Loucy (cell line): ENCODE results near the gene ARHGAP42.
"Not testable (repeated sequence)": the region's sequence is repeated elsewhere in the genome, so short reads cannot be mapped to it uniquely, and the experiment has no call there.

Experiments used
- H2AFZ ChIP-seq: fragments of 200-600 bp; sonication (generic); 2 replicates; pipeline ENCODE4 v1.6.0; 2016; ENCODE audit warnings: antibody characterized with exemption, mild to moderate bottlenecking, low read length, moderate library complexity
- H3F3A ChIP-seq: fragments of 200-600 bp; 2 replicates; pipeline ENCODE4 v1.6.0; 2016; ENCODE audit warnings: antibody characterized with exemption, low read depth, mild to moderate bottlenecking
- H3K27me3 ChIP-seq: fragments of 200-600 bp; sonication (generic); 2 replicates; pipeline ENCODE4 v1.6.1; 2014; ENCODE audit warnings: low read length, mild to moderate bottlenecking; ENCODE audit not compliant: insufficient read depth, poor library complexity, severe bottlenecking
- H3K36me3 ChIP-seq: fragments of 200-600 bp; sonication (generic); 2 replicates; pipeline ENCODE4 v1.6.1; 2016; ENCODE audit warnings: low read length; ENCODE audit not compliant: insufficient read depth
- H3K4me1 ChIP-seq: fragments of 200-600 bp; sonication (generic); 2 replicates; pipeline ENCODE4 v1.5.1; 2014; ENCODE audit warnings: low read length, mild to moderate bottlenecking; ENCODE audit not compliant: insufficient read depth, poor library complexity, severe bottlenecking
- H3K4me2 ChIP-seq: fragments of 200-600 bp; sonication (generic); 2 replicates; pipeline ENCODE4 v1.6.0; 2014; ENCODE audit warnings: antibody characterized with exemption, low read length, low read depth, mild to moderate bottlenecking; ENCODE audit not compliant: poor library complexity, severe bottlenecking
- H3K4me3 ChIP-seq: fragments of 200-600 bp; sonication (generic); 2 replicates; pipeline ENCODE4 v1.5.1; 2014; ENCODE audit warnings: low read length, mild to moderate bottlenecking, mixed read lengths; ENCODE audit not compliant: poor library complexity, severe bottlenecking
- H3K79me2 ChIP-seq: fragments of 200-600 bp; sonication (generic); 2 replicates; pipeline ENCODE4 v1.6.1; 2014; ENCODE audit warnings: low read length; ENCODE audit not compliant: insufficient read depth
- H3K9ac ChIP-seq: fragments of 200-600 bp; sonication (generic); 2 replicates; pipeline ENCODE4 v1.6.0; 2014; ENCODE audit warnings: mild to moderate bottlenecking, low read depth, low read length, moderate library complexity; ENCODE audit not compliant: poor library complexity, severe bottlenecking
- H3K9me2 ChIP-seq: fragments of 200-600 bp; sonication (generic); replicated peaks from 2 replicates; pipeline ENCODE4 v1.6.1; 2016; ENCODE audit warnings: low read depth, low read length, mixed read lengths
- H3K9me3 ChIP-seq: fragments of 200-600 bp; sonication (generic); 2 replicates; pipeline ENCODE4 v1.6.1; 2014; ENCODE audit warnings: mild to moderate bottlenecking, antibody characterized with exemption, low read length, low read depth; ENCODE audit not compliant: insufficient read depth
- H4K20me1 ChIP-seq: fragments of 200-600 bp; sonication (generic); 2 replicates; pipeline ENCODE4 v1.6.0; 2014; ENCODE audit warnings: antibody characterized with exemption, low read length, mild to moderate bottlenecking; ENCODE audit not compliant: insufficient read depth, poor library complexity, severe bottlenecking
- EZH2phosphoT487 ChIP-seq: fragments of 200-600 bp; IDR thresholded peaks from 2 replicates; pipeline ENCODE4 v1.6.1; 2018; ENCODE audit warnings: antibody characterized with exemption, mild to moderate bottlenecking, moderate library complexity, borderline replicate concordance
- TF ChIP-seq, protein P1 (sequence below): fragments of 200-600 bp; sonication (generic); conservative IDR thresholded peaks from 2 replicates; pipeline ENCODE4 v1.5.1; 2014; ENCODE audit warnings: mild to moderate bottlenecking, antibody characterized with exemption, low read length

Gene ARHGAP42

DNA sequence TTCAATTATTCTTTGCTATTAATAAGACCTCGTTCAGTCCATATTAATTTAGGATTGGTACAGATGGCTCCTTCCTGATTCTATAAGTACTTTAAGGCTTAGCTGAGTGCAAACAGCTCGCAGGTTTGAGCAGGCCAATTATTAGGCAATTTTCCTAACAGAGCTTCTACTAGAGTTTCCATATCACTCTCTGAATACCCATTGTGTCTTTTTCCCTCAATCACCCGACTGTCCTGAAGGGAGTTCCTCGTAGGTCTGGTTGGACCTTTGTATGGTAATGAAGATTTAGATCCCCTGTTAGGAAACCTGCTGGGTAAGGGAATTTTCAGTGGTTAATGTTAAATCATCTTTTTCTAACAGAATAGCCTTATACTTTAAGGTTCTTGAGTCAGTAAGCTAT is 61.1 kb downstream of the ARHGAP42 start:
- H4K20me1 ChIP-seq, result no peaks in the 10 kb centered on the region
- H2AFZ ChIP-seq, result no peak overlapping the region
- no peak overlapping the region for H3K4me3 ChIP-seq
- no peak overlapping the region for H3K4me2 ChIP-seq
- no peaks in the 10 kb centered on the region for H3K36me3 ChIP-seq
- H3F3A ChIP-seq, result no peaks in the 10 kb centered on the region
- H3K9me3 ChIP-seq, result no peaks in the 10 kb centered on the region; the same call in 1 of the 2 replicates
- H3K79me2 ChIP-seq, result no peaks in the 10 kb centered on the region
- H3K27me3 ChIP-seq, result no peaks in the 10 kb centered on the region
- H3K4me1 ChIP-seq, result no peaks in the 10 kb centered on the region
- no peaks in the 10 kb centered on the region for H3K9me2 ChIP-seq
- TF ChIP-seq, protein P1, sequence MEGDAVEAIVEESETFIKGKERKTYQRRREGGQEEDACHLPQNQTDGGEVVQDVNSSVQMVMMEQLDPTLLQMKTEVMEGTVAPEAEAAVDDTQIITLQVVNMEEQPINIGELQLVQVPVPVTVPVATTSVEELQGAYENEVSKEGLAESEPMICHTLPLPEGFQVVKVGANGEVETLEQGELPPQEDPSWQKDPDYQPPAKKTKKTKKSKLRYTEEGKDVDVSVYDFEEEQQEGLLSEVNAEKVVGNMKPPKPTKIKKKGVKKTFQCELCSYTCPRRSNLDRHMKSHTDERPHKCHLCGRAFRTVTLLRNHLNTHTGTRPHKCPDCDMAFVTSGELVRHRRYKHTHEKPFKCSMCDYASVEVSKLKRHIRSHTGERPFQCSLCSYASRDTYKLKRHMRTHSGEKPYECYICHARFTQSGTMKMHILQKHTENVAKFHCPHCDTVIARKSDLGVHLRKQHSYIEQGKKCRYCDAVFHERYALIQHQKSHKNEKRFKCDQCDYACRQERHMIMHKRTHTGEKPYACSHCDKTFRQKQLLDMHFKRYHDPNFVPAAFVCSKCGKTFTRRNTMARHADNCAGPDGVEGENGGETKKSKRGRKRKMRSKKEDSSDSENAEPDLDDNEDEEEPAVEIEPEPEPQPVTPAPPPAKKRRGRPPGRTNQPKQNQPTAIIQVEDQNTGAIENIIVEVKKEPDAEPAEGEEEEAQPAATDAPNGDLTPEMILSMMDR, result no peak
- TF ChIP-seq EZH2phosphoT487, result no peak
- H3K9ac ChIP-seq, result no peak overlapping the region

- H3K9me2 ChIP-seq, H3K4me1 ChIP-seq, H3K9ac ChIP-seq, H3K36me3 ChIP-seq, H3F3A ChIP-seq, H3K4me3 ChIP-seq, H3K9me3 ChIP-seq, H3K4me2 ChIP-seq, H2AFZ ChIP-seq, H4K20me1 ChIP-seq, H3K79me2 ChIP-seq, H3K27me3 ChIP-seq: not testable (repeated sequence)
Observed at GRCh38 chr11:100749887-100750565, 62.9 kb downstream of the ARHGAP42 start.

GRCh38 chr11:100750566-100750891 is 63.4 kb downstream of the ARHGAP42 start:
- not testable (repeated sequence) for H3K9me3 ChIP-seq, H3K79me2 ChIP-seq, H3K36me3 ChIP-seq, H3K4me2 ChIP-seq, H2AFZ ChIP-seq, H3K4me3 ChIP-seq, H4K20me1 ChIP-seq, H3K9ac ChIP-seq, H3K9me2 ChIP-seq, H3K27me3 ChIP-seq, H3K4me1 ChIP-seq, H3F3A ChIP-seq

DNA sequence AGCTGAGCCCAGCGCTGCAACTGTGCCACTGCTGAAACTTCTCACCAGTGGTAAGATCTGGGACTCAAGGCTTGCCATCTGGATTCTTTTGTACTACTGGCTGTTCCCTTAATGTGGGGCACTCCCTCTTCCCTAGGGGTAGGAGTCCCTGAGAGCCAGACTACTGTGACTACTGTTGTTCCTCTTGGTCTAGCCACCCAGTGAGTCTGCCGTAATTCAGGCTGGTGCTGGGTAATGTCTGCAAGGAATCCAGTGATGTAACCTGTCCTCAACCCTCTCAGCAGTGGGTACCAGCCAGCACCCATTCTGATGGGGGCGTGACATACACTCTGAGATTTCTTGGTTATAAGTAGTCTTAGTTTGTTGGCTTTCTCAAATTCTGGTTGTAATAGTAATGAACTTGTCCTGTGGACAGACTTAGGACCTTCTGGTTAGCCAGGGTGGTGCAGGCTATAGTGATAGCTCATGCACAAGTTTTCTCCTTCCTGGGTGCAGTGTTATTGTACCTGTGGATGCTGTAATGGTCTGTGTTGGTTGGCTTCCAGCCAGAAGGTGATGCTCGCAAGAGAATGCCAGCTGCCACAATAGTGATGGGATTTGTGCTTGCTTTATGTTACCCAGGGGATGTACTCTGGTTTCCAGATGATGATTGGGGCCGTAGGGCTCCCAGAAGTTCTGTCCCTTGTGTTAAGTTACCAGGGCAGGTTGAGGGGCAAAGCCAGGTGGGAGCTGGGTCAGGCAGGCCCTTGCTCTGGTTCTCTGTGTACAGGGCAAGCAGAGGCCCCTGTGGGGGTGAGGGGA is 65.5 kb downstream of the ARHGAP42 start:
- H3K4me3 ChIP-seq, result no peak overlapping the region
- H3K9me2 ChIP-seq, result no peaks in the 10 kb centered on the region
- H3K9ac ChIP-seq, result no peak overlapping the region
- H3F3A ChIP-seq, result no peaks in the 10 kb centered on the region
- H3K4me1 ChIP-seq, result no peaks in the 10 kb centered on the region
- TF ChIP-seq EZH2phosphoT487, result no peak
- TF ChIP-seq, protein P1, result no peak
- H2AFZ ChIP-seq, result no peak overlapping the region
- H3K9me3 ChIP-seq, result no peaks in the 10 kb centered on the region; the same call in 1 of the 2 replicates
- no peak overlapping the region for H3K4me2 ChIP-seq
- no peaks in the 10 kb centered on the region for H4K20me1 ChIP-seq
- H3K36me3 ChIP-seq, result no peaks in the 10 kb centered on the region
- H3K27me3 ChIP-seq, result no peaks in the 10 kb centered on the region
- H3K79me2 ChIP-seq, result no peaks in the 10 kb centered on the region
